ENCODE data around the gene HACD3.
A peak's percentile ranks its signal among the peaks of the same experiment; 100 is the strongest.

HACD3 gene

GRCh38 chr15:65619626-65620290 is 89.5 kb downstream of the HACD3 start:
- ChIA-PET CTCF (no interaction called here), POLR2A (interaction anchor here (1.3 kb wide), 1 partner anchor 9 kb away, joined by 4 read pairs; the partner anchor contains the start of gene INTS14)
- Histone ChIP-seq H3K4me1 (ENCODE audit: control extremely low read depth in 1 of 4, control insufficient read depth in 4 of 4, insufficient read depth in 4 of 4, low read length in 3 of 4) (no peaks in the 10 kb centered on the region), H3K4me3 (ENCODE audit: control insufficient read depth in 1 of 7, extremely low read depth in 1 of 7, insufficient read depth in 4 of 7, low read depth in 2 of 7, low read length in 6 of 7) (no peak overlapping the region), H3K9me3 (ENCODE audit: control extremely low read depth in 1 of 5, control insufficient read depth in 4 of 5, insufficient read depth in 2 of 5, low read depth in 1 of 5, low read length in 4 of 5) (no peaks in the 10 kb centered on the region), H3K27me3 (replicated peaks in 2 of 5; ENCODE audit: control insufficient read depth in 4 of 5, insufficient read depth in 5 of 5, low read length in 4 of 5) (no peaks in the 10 kb centered on the region), H3K27ac (ENCODE audit: insufficient read depth in 1 of 2, low read depth in 1 of 2, low read length in 2 of 2, poor library complexity in 1 of 2, severe bottlenecking in 2 of 2) (no peak overlapping the region), H3K36me3 (ENCODE audit: control insufficient read depth in 4 of 4, insufficient read depth in 4 of 4, low read length in 3 of 4) (peaks cover 0 to 9% (median 3%) of the 10 kb centered on the region in 4 experiments)
- peak in 2 of 3 donors; percentile 39 to 63 for DNase-seq
- WGBS (ENCODE audit: insufficient coverage), result 60% methylated on average over 1 of the region's 5 CpGs

- ChIA-PET POLR2A (no interaction called here), CTCF (interaction anchor here (1.1 to 1.7 kb wide), 4 partner anchors 10 to 25 kb away, joined by 3 to 4 read pairs (median 4); partner anchors contain the start of gene INTS14)
- Histone ChIP-seq H3K27ac (ENCODE audit: insufficient read depth in 1 of 2, low read depth in 1 of 2, low read length in 2 of 2, poor library complexity in 1 of 2, severe bottlenecking in 2 of 2) (no peak overlapping the region), H3K36me3 (ENCODE audit: control insufficient read depth in 4 of 4, insufficient read depth in 4 of 4, low read length in 3 of 4) (peaks cover 0 to 20% (median 8%) of the 10 kb centered on the region in 4 experiments), H3K4me1 (ENCODE audit: control extremely low read depth in 1 of 4, control insufficient read depth in 4 of 4, insufficient read depth in 4 of 4, low read length in 3 of 4) (no peaks in the 10 kb centered on the region), H3K4me3 (ENCODE audit: control insufficient read depth in 1 of 7, extremely low read depth in 1 of 7, insufficient read depth in 4 of 7, low read depth in 2 of 7, low read length in 6 of 7) (no peak overlapping the region), H3K9me3 (ENCODE audit: control extremely low read depth in 1 of 5, control insufficient read depth in 4 of 5, insufficient read depth in 2 of 5, low read depth in 1 of 5, low read length in 4 of 5) (no peaks in the 10 kb centered on the region), H3K27me3 (replicated peaks in 2 of 5; ENCODE audit: control insufficient read depth in 4 of 5, insufficient read depth in 5 of 5, low read length in 4 of 5) (no peaks in the 10 kb centered on the region)
- DNase-seq, result no peak
- 90% methylated on average over 1 of the region's 2 CpGs for WGBS (ENCODE audit: insufficient coverage)
Observed at GRCh38 chr15:65620833-65621232, 90.6 kb downstream of the HACD3 start.

GRCh38 chr15:65621638-65622037 is 91.4 kb downstream of the HACD3 start, which contains the start of gene SLC24A1:
SLC24A1 (plus strand) TSS chr15:65621938; CDS start chr15:65624081, 2,143 bp downstream.
- Histone ChIP-seq H3K4me1 (ENCODE audit: control extremely low read depth in 1 of 4, control insufficient read depth in 4 of 4, insufficient read depth in 4 of 4, low read length in 3 of 4) (no peaks in the 10 kb centered on the region), H3K27me3 (replicated peaks in 2 of 5; ENCODE audit: control insufficient read depth in 4 of 5, insufficient read depth in 5 of 5, low read length in 4 of 5) (no peaks in the 10 kb centered on the region), H3K9me3 (ENCODE audit: control extremely low read depth in 1 of 5, control insufficient read depth in 4 of 5, insufficient read depth in 2 of 5, low read depth in 1 of 5, low read length in 4 of 5) (no peaks in the 10 kb centered on the region), H3K4me3 (ENCODE audit: control insufficient read depth in 1 of 7, extremely low read depth in 1 of 7, insufficient read depth in 4 of 7, low read depth in 2 of 7, low read length in 6 of 7) (no peak within 1 kb of the TSS), H3K36me3 (ENCODE audit: control insufficient read depth in 4 of 4, insufficient read depth in 4 of 4, low read length in 3 of 4) (peaks cover 0 to 20% (median 8%) of the 10 kb centered on the region in 4 experiments), H3K27ac (ENCODE audit: insufficient read depth in 1 of 2, low read depth in 1 of 2, low read length in 2 of 2, poor library complexity in 1 of 2, severe bottlenecking in 2 of 2) (no peak within 1 kb of the TSS)
- ChIA-PET POLR2A (no interaction called here), CTCF (interaction anchor here (1.1 to 1.7 kb wide), 4 partner anchors 11 to 26 kb away, joined by 3 to 4 read pairs (median 4); partner anchors contain the start of gene INTS14)
- 100% methylated on average over 5 of the region's 6 CpGs for WGBS (ENCODE audit: insufficient coverage)
- DNase-seq, result no peak

GRCh38 chr15:65623103-65623502 is 92.8 kb downstream of the HACD3 start:
- H3K27ac ChIP-seq (ENCODE audit: insufficient read depth in 1 of 2, low read depth in 1 of 2, low read length in 2 of 2, poor library complexity in 1 of 2, severe bottlenecking in 2 of 2), result no peak overlapping the region
- H3K4me1 ChIP-seq (ENCODE audit: control extremely low read depth in 1 of 4, control insufficient read depth in 4 of 4, insufficient read depth in 4 of 4, low read length in 3 of 4), result no peaks in the 10 kb centered on the region
- no peaks in the 10 kb centered on the region for H3K9me3 ChIP-seq (ENCODE audit: control extremely low read depth in 1 of 5, control insufficient read depth in 4 of 5, insufficient read depth in 2 of 5, low read depth in 1 of 5, low read length in 4 of 5)
- no peaks in the 10 kb centered on the region for H3K27me3 ChIP-seq (replicated peaks in 2 of 5; ENCODE audit: control insufficient read depth in 4 of 5, insufficient read depth in 5 of 5, low read length in 4 of 5)
- no peak overlapping the region for H3K4me3 ChIP-seq (ENCODE audit: control insufficient read depth in 1 of 7, extremely low read depth in 1 of 7, insufficient read depth in 4 of 7, low read depth in 2 of 7, low read length in 6 of 7)
- DNase-seq, result no peak
- CTCF ChIA-PET, result interaction anchor here (0.8 to 1.8 kb wide), 3 partner anchors 8 to 14 kb away, joined by 3 to 6 read pairs (median 4); no protein-coding TSS in a partner anchor
- peaks cover 0 to 20% (median 8%) of the 10 kb centered on the region in 4 experiments for H3K36me3 ChIP-seq (ENCODE audit: control insufficient read depth in 4 of 4, insufficient read depth in 4 of 4, low read length in 3 of 4)
- POLR2A ChIA-PET, result no interaction called here

DNA sequence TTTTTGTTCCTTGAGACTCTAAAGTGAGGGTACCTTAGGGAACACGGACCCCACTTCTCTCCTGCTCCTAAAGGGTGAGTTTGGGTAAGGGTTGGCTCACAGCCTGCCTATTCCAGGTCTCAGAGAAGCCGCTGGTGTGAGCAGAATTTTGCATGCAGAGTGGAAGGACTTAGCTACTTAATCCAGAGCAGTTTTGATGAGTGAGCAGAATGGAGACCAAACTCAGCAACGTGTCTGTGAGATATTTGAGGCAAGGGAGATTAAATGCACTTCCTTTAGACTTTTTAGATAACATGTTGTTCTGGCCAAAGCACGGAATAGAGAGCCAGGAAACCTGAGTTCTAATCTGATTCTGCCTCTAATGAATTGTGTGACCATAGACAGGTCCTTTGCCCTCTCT is 96.6 kb downstream of the HACD3 start:
- Histone ChIP-seq H3K27ac (ENCODE audit: insufficient read depth in 1 of 2, low read depth in 1 of 2, low read length in 2 of 2, poor library complexity in 1 of 2, severe bottlenecking in 2 of 2) (no peak overlapping the region), H3K9me3 (ENCODE audit: control extremely low read depth in 1 of 5, control insufficient read depth in 4 of 5, insufficient read depth in 2 of 5, low read depth in 1 of 5, low read length in 4 of 5) (no peaks in the 10 kb centered on the region), H3K4me1 (ENCODE audit: control extremely low read depth in 1 of 4, control insufficient read depth in 4 of 4, insufficient read depth in 4 of 4, low read length in 3 of 4) (no peaks in the 10 kb centered on the region), H3K36me3 (ENCODE audit: control insufficient read depth in 4 of 4, insufficient read depth in 4 of 4, low read length in 3 of 4) (peaks cover 0 to 20% (median 8%) of the 10 kb centered on the region in 4 experiments), H3K4me3 (ENCODE audit: control insufficient read depth in 1 of 7, extremely low read depth in 1 of 7, insufficient read depth in 4 of 7, low read depth in 2 of 7, low read length in 6 of 7) (no peak overlapping the region), H3K27me3 (replicated peaks in 2 of 5; ENCODE audit: control insufficient read depth in 4 of 5, insufficient read depth in 5 of 5, low read length in 4 of 5) (no peaks in the 10 kb centered on the region)
- ChIA-PET CTCF (interaction anchor here (1.4 to 3.9 kb wide), 2 partner anchors 9 to 11 kb away, joined by 5 to 24 read pairs; no protein-coding TSS in a partner anchor), POLR2A (no interaction called here)
- WGBS (ENCODE audit: insufficient coverage), result 84% methylated on average over 4 of the region's 4 CpGs
- no peak for DNase-seq
